HG03159 (cell line): ENCODE data around the gene SUFU.
A peak's percentile ranks its signal among the peaks of the same experiment; 100 is the strongest.
"Not testable (repeated sequence)": the region's sequence is repeated elsewhere in the genome, so short reads cannot be mapped to it uniquely, and the experiment has no call there.

Source experiments
- ATAC-seq: cut with Tn5 transposase; IDR thresholded peaks from one replicate; pipeline ENCODE4 v1.9.1; 2021; ENCODE audit warnings: mild to moderate bottlenecking, moderate library complexity; ENCODE audit not compliant: unreplicated experiment

SUFU gene

GRCh38 chr10:102648889-102649796, 145.4 kb downstream of the SUFU start:
- no peak for ATAC-seq

GRCh38 chr10:102649797-102650654, 146.3 kb downstream of the SUFU start:
- no peak for ATAC-seq

GRCh38 chr10:102650655-102651454, 147.1 kb downstream of the SUFU start:
- ATAC-seq, result no peak

- no peak for ATAC-seq
Observed at GRCh38 chr10:102651455-102652169, 147.8 kb downstream of the SUFU start.

GRCh38 chr10:102652170-102652916, 148.6 kb downstream of the SUFU start:
- peak; percentile 44 for ATAC-seq

GRCh38 chr10:102653060-102653459, 149.3 kb downstream of the SUFU start:
- ATAC-seq, result no peak

- no peak for ATAC-seq
Observed at GRCh38 chr10:102654566-102654965, 150.8 kb downstream of the SUFU start.

GRCh38 chr10:102654969-102655368, 151.2 kb downstream of the SUFU start:
- no peak for ATAC-seq

GRCh38 chr10:102656026-102656425, 152.3 kb downstream of the SUFU start:
- no peak for ATAC-seq

GRCh38 chr10:102656791-102657371, 153.1 kb downstream of the SUFU start:
- ATAC-seq, result no peak

- ATAC-seq, result no peak
Observed at GRCh38 chr10:102657451-102657850, 153.7 kb downstream of the SUFU start.

GRCh38 chr10:102657984-102658724, 154.4 kb downstream of the SUFU start:
- no peak for ATAC-seq

GRCh38 chr10:102658802-102659201, 155.0 kb downstream of the SUFU start:
- no peak for ATAC-seq

- peak; percentile 64 for ATAC-seq
Observed at GRCh38 chr10:102660888-102661657, 157.3 kb downstream of the SUFU start.

GRCh38 chr10:102661658-102662028, 157.9 kb downstream of the SUFU start:
- ATAC-seq, result peak; percentile 20

- ATAC-seq, result no peak
Observed at GRCh38 chr10:102665904-102666509, 162.2 kb downstream of the SUFU start.

GRCh38 chr10:102667411-102667810, 163.6 kb downstream of the SUFU start:
- ATAC-seq, result not testable (repeated sequence)
